Fibroblast of the conjunctiva (primary cell): Measurements from ENCODE around the gene HMX3.

Source experiments
- DNase-seq: peaks from one replicate; pipeline ENCODE4 v3.0.0-alpha.2; 2010; ENCODE audit warnings: low read depth

Gene HMX3

GRCh38 chr10:123134343-123134914 is 1.3 kb upstream of the HMX3 start:
- DNase-seq = no peak

- no peak for DNase-seq
Measured at GRCh38 chr10:123134915-123135414, 805 bp upstream of the HMX3 start.

- no peak for DNase-seq
Measured at GRCh38 chr10:123136221-123136805, 543 bp downstream of the HMX3 start.

DNA sequence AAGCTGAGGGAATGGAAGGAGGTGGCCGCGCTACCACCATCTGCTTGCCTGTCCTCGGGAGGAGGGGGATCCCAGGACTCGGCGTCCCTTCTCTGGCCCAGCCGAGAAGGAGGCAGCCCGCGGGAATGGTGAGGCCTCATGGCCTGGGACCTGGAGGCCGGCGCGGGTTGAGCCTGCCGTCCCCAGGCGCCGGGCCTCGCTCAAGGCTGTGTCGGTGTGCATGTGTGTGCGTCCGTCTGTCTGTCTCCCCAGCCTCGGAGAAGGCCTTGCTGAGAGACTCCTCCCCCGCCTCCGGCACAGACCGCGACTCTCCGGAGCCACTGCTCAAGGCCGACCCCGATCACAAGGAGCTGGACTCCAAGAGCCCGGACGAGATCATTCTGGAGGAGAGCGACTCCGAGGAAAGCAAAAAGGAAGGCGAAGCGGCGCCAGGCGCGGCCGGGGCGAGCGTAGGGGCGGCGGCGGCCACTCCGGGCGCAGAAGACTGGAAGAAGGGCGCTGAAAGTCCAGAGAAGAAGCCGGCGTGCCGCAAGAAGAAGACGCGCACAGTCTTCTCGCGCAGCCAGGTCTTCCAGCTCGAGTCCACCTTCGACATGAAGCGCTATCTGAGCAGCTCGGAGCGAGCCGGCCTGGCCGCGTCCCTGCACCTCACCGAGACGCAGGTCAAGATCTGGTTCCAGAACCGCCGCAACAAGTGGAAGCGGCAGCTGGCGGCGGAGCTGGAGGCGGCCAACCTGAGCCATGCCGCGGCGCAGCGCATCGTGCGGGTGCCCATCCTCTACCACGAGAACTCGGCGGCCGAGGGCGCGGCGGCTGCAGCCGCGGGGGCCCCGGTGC is 1.3 kb downstream of the HMX3 start:
- no peak for DNase-seq

- no peak for DNase-seq
Measured at GRCh38 chr10:123139165-123139520, 3.4 kb downstream of the HMX3 start.

DNA sequence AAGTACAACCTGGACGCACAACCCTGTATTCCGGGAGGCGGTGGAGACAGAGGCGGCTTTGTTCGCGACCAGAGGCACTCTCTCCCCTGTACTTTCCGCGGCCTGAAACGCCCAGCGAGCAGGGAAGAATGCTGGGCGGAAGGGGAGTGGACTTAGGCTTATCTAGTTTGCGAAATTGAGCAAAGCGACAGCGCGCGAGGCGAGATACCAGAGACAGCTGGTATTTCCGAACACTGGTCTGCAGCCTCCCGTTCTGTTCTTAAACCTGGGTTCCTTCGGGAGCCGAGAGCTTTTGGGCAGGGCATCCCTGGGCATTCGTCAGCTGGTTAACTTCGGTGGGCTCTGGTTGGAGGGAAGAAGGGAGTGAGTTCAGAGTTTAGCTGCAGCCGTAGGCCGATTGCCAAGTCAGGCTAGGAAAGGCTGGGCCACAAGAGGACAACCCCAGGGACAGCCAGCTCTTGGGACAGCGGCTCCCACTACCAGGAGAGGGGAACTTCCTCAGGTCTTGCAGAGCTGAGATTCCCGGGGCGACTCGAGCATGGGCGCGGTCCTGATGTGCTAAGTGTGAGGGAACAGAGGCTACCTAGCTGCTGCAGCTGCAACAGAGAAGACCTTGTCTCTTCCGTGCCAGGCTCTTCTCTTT is 3.9 kb downstream of the HMX3 start:
- DNase-seq = no peak

DNA sequence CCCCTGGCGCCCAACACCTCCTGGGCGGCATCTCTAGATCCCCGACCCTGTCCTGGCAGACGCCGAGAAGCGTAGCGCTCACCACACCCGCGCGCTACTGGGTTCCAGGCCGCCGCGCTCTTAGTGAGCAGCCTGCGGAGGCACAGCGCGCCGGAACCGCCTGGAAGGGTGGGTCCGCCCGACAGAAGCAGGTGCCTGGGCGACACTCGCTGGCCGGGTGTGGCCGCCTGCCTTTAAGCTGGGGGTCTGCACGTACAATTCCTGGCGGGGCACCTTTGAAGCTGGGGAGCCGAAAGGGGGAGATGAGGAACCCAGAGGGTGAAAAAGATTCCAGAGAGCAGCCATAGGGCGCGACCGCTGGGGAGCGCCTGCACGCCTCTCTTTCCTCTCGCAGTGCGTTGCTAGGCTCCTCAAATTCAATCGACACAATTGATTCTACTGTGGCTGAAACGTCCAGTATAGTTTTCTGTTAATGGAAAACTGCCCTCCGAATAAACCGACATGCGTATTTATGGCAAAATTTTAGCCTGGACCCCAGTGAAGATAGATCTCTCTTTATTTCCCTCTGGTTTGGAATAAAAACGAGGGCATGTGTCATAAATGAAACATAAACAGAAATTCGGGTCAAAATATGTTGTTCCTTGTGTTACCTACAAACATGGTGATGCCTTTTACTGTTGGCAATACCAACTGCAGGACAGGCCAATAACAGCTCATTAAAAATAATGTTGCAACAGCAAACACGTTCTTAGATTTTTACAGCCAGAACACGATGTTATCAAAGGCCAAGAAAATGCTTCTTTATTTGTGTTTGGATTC is 4.6 kb downstream of the HMX3 start:
- no peak for DNase-seq

- DNase-seq = no peak
Measured at GRCh38 chr10:123140983-123141390, 5.2 kb downstream of the HMX3 start.

- no peak for DNase-seq
Measured at GRCh38 chr10:123141791-123142700, 6.3 kb downstream of the HMX3 start.

GRCh38 chr10:123142701-123143161 is 7.0 kb downstream of the HMX3 start:
- DNase-seq = no peak

GRCh38 chr10:123143162-123143824 is 7.5 kb downstream of the HMX3 start:
- DNase-seq = no peak

- DNase-seq = no peak
Measured at GRCh38 chr10:123143825-123144168, 8.0 kb downstream of the HMX3 start.

DNA sequence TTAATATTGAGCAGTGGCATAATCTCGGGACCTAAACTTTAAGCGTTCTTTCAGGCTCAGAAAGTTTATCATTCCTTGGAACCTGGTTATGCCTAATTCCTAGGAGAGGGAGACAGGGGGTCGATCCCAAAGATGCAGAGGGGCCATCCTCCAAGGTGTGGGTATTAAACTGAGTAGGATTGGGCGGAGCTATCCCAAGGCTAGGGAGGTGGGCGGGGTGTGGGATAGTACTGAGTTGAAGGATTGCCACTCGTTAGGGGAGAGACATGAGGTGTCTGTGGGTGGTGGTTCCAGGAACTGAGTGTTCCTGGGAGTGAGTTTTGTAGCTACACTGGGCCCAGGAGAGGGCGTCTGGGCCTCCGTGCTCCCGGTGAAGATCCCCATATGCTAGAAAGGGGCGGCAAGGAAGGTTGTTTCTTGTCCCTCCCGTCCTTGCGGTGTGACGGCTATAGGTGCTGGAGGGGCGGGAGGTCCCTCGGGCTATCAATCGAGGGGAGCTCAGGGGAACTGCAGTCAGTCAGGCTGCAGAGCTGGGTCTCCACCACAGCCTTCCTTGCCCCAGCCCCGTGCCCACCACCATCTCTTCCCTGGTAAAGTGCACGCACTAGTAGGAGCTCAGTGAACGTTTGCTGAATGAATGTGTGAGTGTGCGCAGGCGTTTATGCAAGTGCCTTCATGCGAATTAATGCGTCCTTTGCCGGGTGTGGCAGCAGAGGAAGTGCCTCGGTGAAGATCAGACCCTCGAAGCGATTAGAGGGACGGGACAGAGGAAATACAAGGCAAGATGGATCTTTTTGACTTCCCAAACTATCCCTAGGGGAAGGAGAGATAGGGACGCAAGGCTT is 9.1 kb downstream of the HMX3 start:
- DNase-seq = no peak

DNA sequence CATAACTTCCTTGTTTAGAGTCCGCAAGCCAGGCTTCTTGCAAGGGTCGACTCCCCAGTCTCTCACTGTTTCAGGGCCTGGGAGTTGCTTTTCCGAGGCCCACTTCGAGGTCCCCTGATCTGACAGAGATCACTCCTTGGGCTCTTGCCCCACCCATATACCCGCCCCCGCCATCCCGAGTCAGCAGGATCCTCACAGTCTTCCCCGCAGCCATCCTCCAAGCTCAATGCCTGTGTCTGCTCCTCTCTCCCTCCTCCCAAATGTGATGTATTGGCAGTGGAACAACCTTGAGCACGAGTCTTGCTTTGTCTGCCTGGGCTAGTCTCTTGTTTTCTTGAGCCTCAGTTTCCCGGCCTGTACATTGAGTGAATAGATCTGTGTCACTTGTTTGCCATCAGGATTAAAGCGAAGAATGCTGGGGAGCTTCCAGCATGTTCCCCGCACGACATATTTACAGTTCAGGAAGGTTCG is 9.8 kb downstream of the HMX3 start:
- no peak for DNase-seq

GRCh38 chr10:123146013-123146893 is 10.5 kb downstream of the HMX3 start:
- no peak for DNase-seq

DNA sequence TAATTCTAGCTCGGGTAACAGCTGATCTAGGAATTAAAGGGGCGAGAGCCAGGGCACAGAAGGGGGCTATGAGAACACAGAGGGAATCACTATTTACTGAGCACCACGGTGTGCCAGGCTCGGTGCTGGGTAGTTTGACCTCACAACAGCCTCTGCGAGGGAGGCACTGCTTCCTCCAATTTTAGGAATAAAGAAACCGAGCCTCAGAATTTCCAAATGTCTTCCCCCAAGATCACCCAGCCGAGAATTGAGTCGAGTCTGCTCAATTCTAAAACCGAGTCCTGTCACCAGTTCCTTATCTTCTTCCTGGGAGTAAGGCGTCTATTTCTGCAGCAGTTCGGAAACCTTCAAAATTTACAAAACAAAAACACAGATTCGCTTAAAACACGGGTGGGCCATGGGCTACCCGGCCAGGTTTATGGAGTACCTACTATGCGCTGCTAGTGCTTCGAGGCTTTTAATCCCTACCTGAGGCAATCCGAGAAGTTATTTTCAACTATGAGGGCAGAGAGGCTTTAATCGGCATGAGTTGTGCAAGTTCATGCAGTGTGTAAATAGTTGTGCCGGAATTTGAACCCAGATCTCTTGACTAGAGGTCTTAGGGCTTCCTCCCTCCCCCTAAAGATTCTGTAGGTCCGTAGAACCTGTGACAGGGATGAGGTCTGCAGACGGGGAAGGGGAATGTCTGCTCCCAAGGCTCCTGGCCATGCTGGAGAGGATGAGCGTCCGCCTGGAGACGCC is 11.3 kb downstream of the HMX3 start:
- no peak for DNase-seq

DNA sequence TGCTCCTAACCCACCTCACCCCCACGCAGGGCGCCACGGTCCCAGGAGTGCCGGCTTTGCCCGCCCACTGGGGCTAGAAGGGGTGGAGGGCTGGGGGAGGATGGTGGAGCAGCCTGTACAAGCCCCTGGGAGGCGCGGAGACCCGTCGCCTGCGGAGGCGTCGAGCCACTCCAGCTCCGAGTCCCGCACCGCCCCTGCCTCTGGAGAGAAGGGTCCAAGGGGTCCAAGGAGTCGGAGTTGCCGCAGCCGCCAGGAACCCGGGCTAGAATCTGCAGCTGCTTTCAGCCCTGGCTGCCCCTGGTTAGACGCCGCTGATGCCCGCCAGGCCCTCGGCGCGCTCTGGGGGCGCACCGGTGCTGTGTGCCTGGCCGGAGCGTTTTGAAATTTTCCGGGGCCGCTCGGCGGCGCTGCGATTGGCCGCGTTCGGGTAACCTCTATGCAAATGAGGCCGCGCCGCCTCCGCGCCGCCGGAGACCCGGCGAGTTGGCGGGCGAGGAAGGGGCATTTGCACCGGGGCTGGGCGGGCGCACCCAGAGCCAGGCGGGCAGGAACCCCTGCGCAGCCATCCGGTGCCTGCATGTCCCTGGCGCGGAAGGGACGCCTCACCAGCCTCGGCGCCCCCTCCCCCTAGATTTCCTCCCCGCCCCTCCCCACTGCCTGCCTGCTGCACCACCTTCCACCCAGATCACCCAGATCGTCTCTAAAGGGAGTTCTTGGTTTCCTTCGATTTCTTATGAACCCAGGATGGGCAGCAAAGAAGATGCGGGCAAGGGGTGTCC is 12.1 kb downstream of the HMX3 start, which contains the start of gene HMX2:
Gene HMX2 (plus strand): TSS at position 502 of the 779 bp plus-strand sequence. CDS start 243 bp downstream, at position 745.
- no peak for DNase-seq
